GM23338 (cell line): ENCODE data around the gene ENPP7. TPM values are rescaled to one million over a fixed set of nuclear protein-coding genes. Genes with fewer than 3 reads are reported as not detected.
A peak's percentile ranks its signal among the peaks of the same experiment; 100 is the strongest.

ENCODE experiments used
- ATAC-seq: fragments of 200-7000 bp; cut with Tn5 transposase; 3 replicates; pipeline ENCODE4 v1.9.1; 2020
- DNase-seq: peaks from one replicate; pipeline ENCODE4 v3.0.0-alpha.2; 2015; ENCODE audit warnings: low spot score
- H2AFZ ChIP-seq: fragments of 200-600 bp; sonication (generic); 2 replicates; pipeline ENCODE4 v1.8.0; 2016; ENCODE audit warnings: antibody characterized with exemption, mild to moderate bottlenecking, moderate library complexity
- H3F3A ChIP-seq: fragments of 200-600 bp; sonication (generic); replicated peaks from 2 replicates; pipeline ENCODE4 v1.8.0; 2017; ENCODE audit warnings: antibody characterized with exemption, mixed run types, low read depth
- H3K27ac ChIP-seq: fragments of 200-600 bp; sonication (generic); 2 replicates; pipeline ENCODE4 v1.6.1; 2016; ENCODE audit warnings: low read depth
- H3K27me3 ChIP-seq: fragments of 200-600 bp; sonication (generic); 2 replicates; pipeline ENCODE4 v1.8.0; 2016; ENCODE audit warnings: mild to moderate bottlenecking, mixed run types, moderate library complexity; ENCODE audit not compliant: insufficient read depth
- H3K36me3 ChIP-seq: fragments of 200-600 bp; sonication (generic); 2 replicates; pipeline ENCODE4 v1.8.0; 2016; ENCODE audit warnings: mild to moderate bottlenecking; ENCODE audit not compliant: insufficient read depth
- H3K4me1 ChIP-seq: fragments of 200-600 bp; sonication (generic); 2 replicates; pipeline ENCODE4 v1.8.0; 2016; ENCODE audit warnings: mild to moderate bottlenecking, moderate library complexity; ENCODE audit not compliant: insufficient read depth
- H3K4me2 ChIP-seq: fragments of 200-600 bp; sonication (generic); 2 replicates; pipeline ENCODE4 v1.7.1; 2017; ENCODE audit warnings: mixed run types
- H3K4me3 ChIP-seq: fragments of 200-600 bp; sonication (generic); 2 replicates; pipeline ENCODE4 v1.6.1; 2016; ENCODE audit warnings: mixed run types
- H3K79me2 ChIP-seq: fragments of 200-600 bp; sonication (generic); replicated peaks from 2 replicates; pipeline ENCODE4 v1.8.0; 2017; ENCODE audit warnings: mild to moderate bottlenecking; ENCODE audit not compliant: insufficient read depth
- H3K9me2 ChIP-seq: fragments of 200-600 bp; sonication (generic); 2 replicates; pipeline ENCODE4 v1.8.0; 2017; ENCODE audit not compliant: insufficient read depth
- H4K20me1 ChIP-seq: fragments of 200-600 bp; sonication (generic); replicated peaks from 2 replicates; pipeline ENCODE4 v1.8.0; 2017; ENCODE audit warnings: mild to moderate bottlenecking; ENCODE audit not compliant: insufficient read depth
- H3K27ac Mint-ChIP-seq: 2 replicates; pipeline ENCODE4 v1.8.0; 2020; ENCODE audit warnings: inconsistent platforms, mild to moderate bottlenecking, moderate library complexity, mixed read lengths
- H3K27me3 Mint-ChIP-seq: 3 replicates; pipeline ENCODE4 v1.8.0; 2022; ENCODE audit warnings: low read depth, mild to moderate bottlenecking, moderate library complexity, mixed read lengths, inconsistent platforms; ENCODE audit not compliant: insufficient read depth, poor library complexity
- H3K36me3 Mint-ChIP-seq: 3 replicates; pipeline ENCODE4 v1.8.0; 2021; ENCODE audit warnings: low read depth, mild to moderate bottlenecking, inconsistent platforms, moderate library complexity, mixed read lengths
- H3K4me1 Mint-ChIP-seq: 3 replicates; pipeline ENCODE4 v1.8.0; 2020; ENCODE audit warnings: mild to moderate bottlenecking, inconsistent platforms, mixed read lengths
- H3K4me3 Mint-ChIP-seq: 3 replicates; pipeline ENCODE4 v1.8.0; 2021; ENCODE audit warnings: moderate library complexity, mild to moderate bottlenecking, inconsistent platforms, mixed read lengths
- H3K9me3 Mint-ChIP-seq: 3 replicates; pipeline ENCODE4 v1.8.0; 2020; ENCODE audit warnings: moderate library complexity, mild to moderate bottlenecking, inconsistent platforms, mixed read lengths
- CREB1 ChIP-seq: fragments of 250-450 bp; sonication (Bioruptor Pico); IDR thresholded peaks from 2 replicates; pipeline ENCODE4 v1.5.0; 2020; ENCODE audit warnings: low read depth, mild to moderate bottlenecking, moderate library complexity
- EZH2phosphoT487 ChIP-seq: fragments of 200-600 bp; sonication (generic); IDR thresholded peaks from one replicate; pipeline ENCODE4 v1.8.1; 2018; ENCODE audit warnings: antibody characterized with exemption; ENCODE audit not compliant: unreplicated experiment
- JUNB ChIP-seq: IDR thresholded peaks from one replicate; pipeline ENCODE4 v1.6.1; 2016; ENCODE audit warnings: antibody characterized with exemption; ENCODE audit not compliant: unreplicated experiment
- POLR2AphosphoS5 ChIP-seq: IDR thresholded peaks from 2 replicates; pipeline ENCODE4 v1.6.1; 2016; ENCODE audit warnings: antibody characterized with exemption, low read depth
- STAT1 ChIP-seq: IDR thresholded peaks from one replicate; pipeline ENCODE4 v1.6.1; 2016; ENCODE audit warnings: antibody characterized with exemption; ENCODE audit not compliant: unreplicated experiment
- polyA plus RNA-seq: library from polyadenylated mRNA; unstranded; fragments of >200 nt; fragmentation: Nextera tagmentation; extraction: Ambion mirVana; gene quantifications from 2 replicates; pipeline ENCODE4 v1.2.1, GENCODE V29; 2016
- total RNA-seq: library from RNA; depleted of rRNA; stranded (reverse); fragments of >200 nt; shearing (Covaris generic); gene quantifications from 2 replicates; pipeline ENCODE4 v1.2.3, GENCODE V29; 2014
- TF ChIP-seq, protein P1 (sequence below), 2 experiments: fragments of 200-600 bp in 1 of 2; sonication (generic) in 1 of 2; conservative IDR thresholded peaks; 2 replicates each; pipeline versions ENCODE4 v1.5.1 to v1.6.1; 2016 to 2017; ENCODE audit warnings: antibody characterized with exemption in 2 of 2, low read depth in 2 of 2, mild to moderate bottlenecking in 2 of 2, moderate library complexity in 1 of 2
- TF ChIP-seq, protein P2 (sequence below): fragments of 250-450 bp; sonication (Bioruptor Pico); IDR thresholded peaks from 2 replicates; pipeline ENCODE4 v1.5.0; 2020; ENCODE audit warnings: mild to moderate bottlenecking, moderate library complexity
- TF ChIP-seq, protein P3 (sequence below): IDR thresholded peaks from one replicate; pipeline ENCODE4 v1.6.1; 2018; ENCODE audit warnings: antibody characterized with exemption; ENCODE audit not compliant: unreplicated experiment

ENPP7 gene
- total and polyA plus RNA-seq, 2 experiments from 2014 or later, result not detected

DNA sequence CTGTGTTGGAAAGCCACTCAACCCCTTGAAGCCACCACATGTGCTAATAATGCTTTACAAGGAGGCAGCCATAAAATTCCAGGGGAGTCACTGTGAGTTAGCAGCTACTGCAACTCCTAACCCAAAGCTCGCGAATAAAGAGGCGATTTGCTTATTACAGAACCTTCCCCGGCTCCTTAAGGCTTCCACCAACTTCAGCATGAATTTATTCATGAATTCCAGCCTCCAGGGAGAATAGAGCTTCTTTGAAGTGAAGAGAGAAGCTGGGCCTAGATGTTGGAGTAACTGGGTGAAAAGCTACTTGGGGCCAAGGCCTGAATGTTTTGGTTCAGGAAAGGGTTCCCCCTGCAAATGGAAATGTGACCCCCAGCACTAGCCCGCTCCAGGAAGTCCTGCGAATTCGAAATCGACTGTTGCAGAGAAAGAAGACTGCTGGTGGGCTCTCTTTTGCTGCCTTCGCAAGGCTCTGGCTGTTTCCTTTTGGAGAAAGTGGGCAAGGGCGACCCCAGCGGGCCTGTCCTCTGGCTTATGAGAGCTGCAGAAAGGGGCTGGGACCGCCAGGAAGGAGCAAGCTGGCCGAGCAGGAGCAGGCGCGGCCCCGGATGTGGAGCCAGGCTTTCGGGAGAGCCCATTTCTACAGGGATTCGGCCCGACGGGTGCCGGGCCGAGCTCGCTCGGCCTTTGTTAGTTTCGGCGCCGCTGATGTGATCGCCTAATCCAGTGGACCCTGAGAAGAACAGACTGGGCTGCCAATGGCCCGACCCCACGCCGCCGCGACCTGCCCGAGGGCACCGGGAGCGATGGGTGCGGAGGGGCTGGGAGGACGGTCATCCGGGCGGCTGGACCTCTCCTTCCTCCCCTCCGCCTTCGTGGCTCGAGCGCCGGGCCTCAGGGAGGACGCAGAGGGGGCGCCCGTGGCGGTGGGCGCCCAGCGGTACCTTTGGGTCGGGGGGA, 58.5 kb downstream of the ENPP7 start:
- Histone ChIP-seq H3F3A (peaks cover 31% of the 10 kb centered on the region), H3K27ac (no peak overlapping the region), H3K4me1 (peaks cover 37% of the 10 kb centered on the region), H4K20me1 (peaks cover 24% of the 10 kb centered on the region), H3K79me2 (no peaks in the 10 kb centered on the region), H3K4me2 (peak overlapping the region; percentile 88), H3K9me2 (no peaks in the 10 kb centered on the region), H2AFZ (peak overlapping the region; percentile 86; the same call in 1 of the 2 replicates), H3K27me3 (peaks cover 75% of the 10 kb centered on the region), H3K4me3 (peak overlapping the region; percentile 68), H3K36me3 (no peaks in the 10 kb centered on the region)
- Mint-ChIP-seq H3K36me3 (peaks cover 16% of the 10 kb centered on the region), H3K4me1 (peaks cover 55% of the 10 kb centered on the region), H3K27me3 (peaks cover 89% of the 10 kb centered on the region), H3K9me3 (no peaks in the 10 kb centered on the region), H3K27ac (no peak overlapping the region), H3K4me3 (peak overlapping the region; percentile 63)
- peak; percentile 54 for ATAC-seq
- TF ChIP-seq, protein P1, sequence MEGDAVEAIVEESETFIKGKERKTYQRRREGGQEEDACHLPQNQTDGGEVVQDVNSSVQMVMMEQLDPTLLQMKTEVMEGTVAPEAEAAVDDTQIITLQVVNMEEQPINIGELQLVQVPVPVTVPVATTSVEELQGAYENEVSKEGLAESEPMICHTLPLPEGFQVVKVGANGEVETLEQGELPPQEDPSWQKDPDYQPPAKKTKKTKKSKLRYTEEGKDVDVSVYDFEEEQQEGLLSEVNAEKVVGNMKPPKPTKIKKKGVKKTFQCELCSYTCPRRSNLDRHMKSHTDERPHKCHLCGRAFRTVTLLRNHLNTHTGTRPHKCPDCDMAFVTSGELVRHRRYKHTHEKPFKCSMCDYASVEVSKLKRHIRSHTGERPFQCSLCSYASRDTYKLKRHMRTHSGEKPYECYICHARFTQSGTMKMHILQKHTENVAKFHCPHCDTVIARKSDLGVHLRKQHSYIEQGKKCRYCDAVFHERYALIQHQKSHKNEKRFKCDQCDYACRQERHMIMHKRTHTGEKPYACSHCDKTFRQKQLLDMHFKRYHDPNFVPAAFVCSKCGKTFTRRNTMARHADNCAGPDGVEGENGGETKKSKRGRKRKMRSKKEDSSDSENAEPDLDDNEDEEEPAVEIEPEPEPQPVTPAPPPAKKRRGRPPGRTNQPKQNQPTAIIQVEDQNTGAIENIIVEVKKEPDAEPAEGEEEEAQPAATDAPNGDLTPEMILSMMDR (conservative IDR thresholded peaks at IDR 0.05; ENCODE audit: low read depth in 2 of 2), result peak in 1 of 2 experiments; percentile 68; a peak in 3 of 4 replicates
- TF ChIP-seq STAT1 (no peak), CREB1 (CRISPR knock-in tag) (no peak), JUNB (no peak), EZH2phosphoT487 (no peak), POLR2AphosphoS5 (no peak)
- TF ChIP-seq, protein P2, sequence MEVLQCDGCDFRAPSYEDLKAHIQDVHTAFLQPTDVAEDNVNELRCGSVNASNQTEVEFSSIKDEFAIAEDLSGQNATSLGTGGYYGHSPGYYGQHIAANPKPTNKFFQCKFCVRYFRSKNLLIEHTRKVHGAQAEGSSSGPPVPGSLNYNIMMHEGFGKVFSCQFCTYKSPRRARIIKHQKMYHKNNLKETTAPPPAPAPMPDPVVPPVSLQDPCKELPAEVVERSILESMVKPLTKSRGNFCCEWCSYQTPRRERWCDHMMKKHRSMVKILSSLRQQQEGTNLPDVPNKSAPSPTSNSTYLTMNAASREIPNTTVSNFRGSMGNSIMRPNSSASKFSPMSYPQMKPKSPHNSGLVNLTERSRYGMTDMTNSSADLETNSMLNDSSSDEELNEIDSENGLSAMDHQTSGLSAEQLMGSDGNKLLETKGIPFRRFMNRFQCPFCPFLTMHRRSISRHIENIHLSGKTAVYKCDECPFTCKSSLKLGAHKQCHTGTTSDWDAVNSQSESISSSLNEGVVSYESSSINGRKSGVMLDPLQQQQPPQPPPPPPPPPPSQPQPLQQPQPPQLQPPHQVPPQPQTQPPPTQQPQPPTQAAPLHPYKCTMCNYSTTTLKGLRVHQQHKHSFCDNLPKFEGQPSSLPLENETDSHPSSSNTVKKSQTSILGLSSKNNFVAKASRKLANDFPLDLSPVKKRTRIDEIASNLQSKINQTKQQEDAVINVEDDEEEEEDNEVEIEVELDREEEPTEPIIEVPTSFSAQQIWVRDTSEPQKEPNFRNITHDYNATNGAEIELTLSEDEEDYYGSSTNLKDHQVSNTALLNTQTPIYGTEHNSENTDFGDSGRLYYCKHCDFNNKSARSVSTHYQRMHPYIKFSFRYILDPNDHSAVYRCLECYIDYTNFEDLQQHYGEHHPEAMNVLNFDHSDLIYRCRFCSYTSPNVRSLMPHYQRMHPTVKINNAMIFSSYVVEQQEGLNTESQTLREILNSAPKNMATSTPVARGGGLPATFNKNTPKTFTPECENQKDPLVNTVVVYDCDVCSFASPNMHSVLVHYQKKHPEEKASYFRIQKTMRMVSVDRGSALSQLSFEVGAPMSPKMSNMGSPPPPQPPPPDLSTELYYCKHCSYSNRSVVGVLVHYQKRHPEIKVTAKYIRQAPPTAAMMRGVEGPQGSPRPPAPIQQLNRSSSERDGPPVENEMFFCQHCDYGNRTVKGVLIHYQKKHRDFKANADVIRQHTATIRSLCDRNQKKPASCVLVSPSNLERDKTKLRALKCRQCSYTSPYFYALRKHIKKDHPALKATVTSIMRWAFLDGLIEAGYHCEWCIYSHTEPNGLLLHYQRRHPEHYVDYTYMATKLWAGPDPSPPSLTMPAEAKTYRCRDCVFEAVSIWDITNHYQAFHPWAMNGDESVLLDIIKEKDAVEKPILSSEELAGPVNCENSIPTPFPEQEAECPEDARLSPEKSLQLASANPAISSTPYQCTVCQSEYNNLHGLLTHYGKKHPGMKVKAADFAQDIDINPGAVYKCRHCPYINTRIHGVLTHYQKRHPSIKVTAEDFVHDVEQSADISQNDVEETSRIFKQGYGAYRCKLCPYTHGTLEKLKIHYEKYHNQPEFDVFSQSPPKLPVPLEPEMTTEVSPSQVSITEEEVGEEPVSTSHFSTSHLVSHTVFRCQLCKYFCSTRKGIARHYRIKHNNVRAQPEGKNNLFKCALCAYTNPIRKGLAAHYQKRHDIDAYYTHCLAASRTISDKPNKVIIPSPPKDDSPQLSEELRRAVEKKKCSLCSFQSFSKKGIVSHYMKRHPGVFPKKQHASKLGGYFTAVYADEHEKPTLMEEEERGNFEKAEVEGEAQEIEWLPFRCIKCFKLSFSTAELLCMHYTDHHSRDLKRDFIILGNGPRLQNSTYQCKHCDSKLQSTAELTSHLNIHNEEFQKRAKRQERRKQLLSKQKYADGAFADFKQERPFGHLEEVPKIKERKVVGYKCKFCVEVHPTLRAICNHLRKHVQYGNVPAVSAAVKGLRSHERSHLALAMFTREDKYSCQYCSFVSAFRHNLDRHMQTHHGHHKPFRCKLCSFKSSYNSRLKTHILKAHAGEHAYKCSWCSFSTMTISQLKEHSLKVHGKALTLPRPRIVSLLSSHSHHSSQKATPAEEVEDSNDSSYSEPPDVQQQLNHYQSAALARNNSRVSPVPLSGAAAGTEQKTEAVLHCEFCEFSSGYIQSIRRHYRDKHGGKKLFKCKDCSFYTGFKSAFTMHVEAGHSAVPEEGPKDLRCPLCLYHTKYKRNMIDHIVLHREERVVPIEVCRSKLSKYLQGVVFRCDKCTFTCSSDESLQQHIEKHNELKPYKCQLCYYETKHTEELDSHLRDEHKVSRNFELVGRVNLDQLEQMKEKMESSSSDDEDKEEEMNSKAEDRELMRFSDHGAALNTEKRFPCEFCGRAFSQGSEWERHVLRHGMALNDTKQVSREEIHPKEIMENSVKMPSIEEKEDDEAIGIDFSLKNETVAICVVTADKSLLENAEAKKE (CRISPR knock-in tag), result no peak
- TF ChIP-seq, protein P3, sequence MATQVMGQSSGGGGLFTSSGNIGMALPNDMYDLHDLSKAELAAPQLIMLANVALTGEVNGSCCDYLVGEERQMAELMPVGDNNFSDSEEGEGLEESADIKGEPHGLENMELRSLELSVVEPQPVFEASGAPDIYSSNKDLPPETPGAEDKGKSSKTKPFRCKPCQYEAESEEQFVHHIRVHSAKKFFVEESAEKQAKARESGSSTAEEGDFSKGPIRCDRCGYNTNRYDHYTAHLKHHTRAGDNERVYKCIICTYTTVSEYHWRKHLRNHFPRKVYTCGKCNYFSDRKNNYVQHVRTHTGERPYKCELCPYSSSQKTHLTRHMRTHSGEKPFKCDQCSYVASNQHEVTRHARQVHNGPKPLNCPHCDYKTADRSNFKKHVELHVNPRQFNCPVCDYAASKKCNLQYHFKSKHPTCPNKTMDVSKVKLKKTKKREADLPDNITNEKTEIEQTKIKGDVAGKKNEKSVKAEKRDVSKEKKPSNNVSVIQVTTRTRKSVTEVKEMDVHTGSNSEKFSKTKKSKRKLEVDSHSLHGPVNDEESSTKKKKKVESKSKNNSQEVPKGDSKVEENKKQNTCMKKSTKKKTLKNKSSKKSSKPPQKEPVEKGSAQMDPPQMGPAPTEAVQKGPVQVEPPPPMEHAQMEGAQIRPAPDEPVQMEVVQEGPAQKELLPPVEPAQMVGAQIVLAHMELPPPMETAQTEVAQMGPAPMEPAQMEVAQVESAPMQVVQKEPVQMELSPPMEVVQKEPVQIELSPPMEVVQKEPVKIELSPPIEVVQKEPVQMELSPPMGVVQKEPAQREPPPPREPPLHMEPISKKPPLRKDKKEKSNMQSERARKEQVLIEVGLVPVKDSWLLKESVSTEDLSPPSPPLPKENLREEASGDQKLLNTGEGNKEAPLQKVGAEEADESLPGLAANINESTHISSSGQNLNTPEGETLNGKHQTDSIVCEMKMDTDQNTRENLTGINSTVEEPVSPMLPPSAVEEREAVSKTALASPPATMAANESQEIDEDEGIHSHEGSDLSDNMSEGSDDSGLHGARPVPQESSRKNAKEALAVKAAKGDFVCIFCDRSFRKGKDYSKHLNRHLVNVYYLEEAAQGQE, result no peak
- DNase-seq, result peak; percentile 88
